T follicular helper cell (primary cell): ENCODE data around the gene AOX1.
"Not testable (repeated sequence)": the region's sequence is repeated elsewhere in the genome, so short reads cannot be mapped to it uniquely, and the experiment has no call there.

ENCODE experiments used
- DNase-seq: peaks from one replicate; pipeline ENCODE4 v3.0.0-alpha.2; 2020; ENCODE audit warnings: low read depth
- total RNA-seq, 2 experiments: gene quantifications; one replicate each; lab custom pipeline; 2026; lab: John Stamatoyannopoulos, UW

The AOX1 gene
- 0.04 to 0.24 reads per million in 2 experiments for total RNA-seq

- no peak for DNase-seq
Measured at GRCh38 chr2:200585730-200586643, at the start of gene AOX1. AOX1 (plus strand) TSS chr2:200586014; CDS start chr2:200586109, 95 bp downstream.

- DNase-seq: no peak
Measured at GRCh38 chr2:200538139-200538538, 47.7 kb upstream of the AOX1 start.

GRCh38 chr2:200540793-200541192 lies 45.0 kb upstream of the AOX1 start:
- DNase-seq: no peak

- not testable (repeated sequence) for DNase-seq
Measured at GRCh38 chr2:200566596-200566995, 19.2 kb upstream of the AOX1 start.

- no peak for DNase-seq
Measured at GRCh38 chr2:200567932-200568331, 17.9 kb upstream of the AOX1 start.

GRCh38 chr2:200575957-200576356 lies 9.9 kb upstream of the AOX1 start:
- no peak for DNase-seq

GRCh38 chr2:200577027-200577426 lies 8.8 kb upstream of the AOX1 start:
- DNase-seq: no peak

GRCh38 chr2:200578778-200579177 lies 7.0 kb upstream of the AOX1 start:
- no peak for DNase-seq

- DNase-seq: no peak
Measured at GRCh38 chr2:200584639-200585038, 1.2 kb upstream of the AOX1 start.

- no peak for DNase-seq
Measured at GRCh38 chr2:200585340-200585729, 479 bp upstream of the AOX1 start.

- no peak for DNase-seq
Measured at GRCh38 chr2:200586644-200586975, 796 bp downstream of the AOX1 start.

GRCh38 chr2:200587007-200587616 lies 1.3 kb downstream of the AOX1 start:
- DNase-seq: no peak

GRCh38 chr2:200588076-200588678 lies 2.4 kb downstream of the AOX1 start:
- no peak for DNase-seq

- DNase-seq: no peak
Measured at GRCh38 chr2:200590090-200590489, 4.3 kb downstream of the AOX1 start.

- DNase-seq: no peak
Measured at GRCh38 chr2:200591308-200591707, 5.5 kb downstream of the AOX1 start.

- DNase-seq: no peak
Measured at GRCh38 chr2:200592406-200593075, 6.7 kb downstream of the AOX1 start.

- DNase-seq: no peak
Measured at GRCh38 chr2:200593905-200594304, 8.1 kb downstream of the AOX1 start.

- DNase-seq: no peak
Measured at GRCh38 chr2:200595913-200596312, 10.1 kb downstream of the AOX1 start.

- DNase-seq: no peak
Measured at GRCh38 chr2:200596774-200597570, 11.2 kb downstream of the AOX1 start.

- DNase-seq: no peak
Measured at GRCh38 chr2:200599206-200599605, 13.4 kb downstream of the AOX1 start.

- no peak for DNase-seq
Measured at GRCh38 chr2:200600549-200601225, 14.9 kb downstream of the AOX1 start.
